ENCODE measurements around the gene PSMD2. TPM values are rescaled to one million over a fixed set of nuclear protein-coding genes. Genes with fewer than 3 reads are reported as not detected.

The PSMD2 gene
- total and polyA plus RNA-seq, 8 donors, result 73.0 to 239 (median 126) TPM

GRCh38 chr3:184323696-184324095, 24.7 kb downstream of the PSMD2 start:
- 83 to 90% (median 85%) methylated on average over 8 of the region's 8 CpGs for WGBS, 5 donors
- Histone ChIP-seq H3K27me3 (no peaks in the 10 kb centered on the region), H3K4me3 (no peak overlapping the region), H3K4me1 (peaks cover 27 to 38% (median 31%) of the 10 kb centered on the region in 4 donors), H3K9me3 (no peaks in the 10 kb centered on the region), H3K36me3 (peaks cover 85 to 96% (median 87%) of the 10 kb centered on the region in 4 donors), H3K27ac (peak overlapping the region in 2 of 5 donors; percentile 18 to 27)
- TF ChIP-seq POLR2AphosphoS5 (IDR thresholded peaks at IDR 0.05) (no peak), POLR2A (IDR thresholded peaks at IDR 0.05) (no peak), EP300 (IDR thresholded peaks at IDR 0.05) (no peak), CTCF (IDR thresholded peaks at IDR 0.05) (no peak)
- intact Hi-C loops (cut with DNase I; ENCODE audit: low total_unique reads), result no loop called here
- no peak for DNase-seq

- no peak for TF ChIP-seq POLR2AphosphoS5 (IDR thresholded peaks at IDR 0.05)
- no peak for TF ChIP-seq EP300 (IDR thresholded peaks at IDR 0.05)
- TF ChIP-seq POLR2A (IDR thresholded peaks at IDR 0.05), result no peak
- no peak for TF ChIP-seq CTCF (IDR thresholded peaks at IDR 0.05)
- H3K27ac ChIP-seq, result no peak overlapping the region
- H3K4me1 ChIP-seq, result peaks cover 13 to 23% (median 16%) of the 10 kb centered on the region in 4 donors
- WGBS, 5 donors, result 88 to 92% (median 90%) methylated on average over 13 of the region's 13 CpGs
- intact Hi-C loops (cut with DNase I; ENCODE audit: low total_unique reads), result no loop called here
- H3K36me3 ChIP-seq, result peaks cover 98 to 100% (median 100%) of the 10 kb centered on the region in 4 donors
- H3K27me3 ChIP-seq, result no peaks in the 10 kb centered on the region
- no peak for DNase-seq
- H3K4me3 ChIP-seq, result no peak overlapping the region
- H3K9me3 ChIP-seq, result no peaks in the 10 kb centered on the region
Measured at GRCh38 chr3:184325269-184325668, 26.2 kb downstream of the PSMD2 start.

DNA sequence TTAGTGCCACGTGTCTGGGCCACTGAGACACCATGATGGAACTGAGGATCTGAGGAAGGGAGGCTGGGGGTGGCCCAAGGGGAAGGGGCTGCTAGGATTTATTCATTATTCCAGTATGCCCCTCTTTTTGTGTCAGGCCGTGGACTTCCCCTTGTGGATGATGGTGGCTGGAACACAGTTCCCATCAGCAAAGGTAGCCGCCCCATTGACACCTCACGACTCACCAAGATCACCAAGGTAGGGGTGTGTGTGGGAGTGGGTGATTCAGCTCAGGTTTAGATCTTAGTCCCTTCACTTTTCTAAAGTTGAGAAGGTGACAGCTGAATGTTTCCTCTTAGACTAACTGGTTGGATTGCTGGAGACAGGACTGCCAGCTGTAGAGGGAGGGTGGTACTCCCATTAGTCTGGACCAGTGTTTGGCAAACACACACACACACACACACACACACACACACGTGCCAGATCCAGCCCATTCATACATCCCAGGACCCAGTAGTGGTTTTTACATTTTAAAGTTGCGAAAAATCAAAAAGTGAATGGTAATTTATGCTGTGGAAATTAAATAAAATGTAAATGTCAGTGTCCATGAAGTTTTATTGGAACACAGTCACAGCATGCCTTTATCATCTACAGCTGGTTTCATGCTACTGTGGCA, 26.8 kb downstream of the PSMD2 start:
- Histone ChIP-seq H3K27me3 (no peaks in the 10 kb centered on the region), H3K4me1 (peaks cover 8 to 17% (median 10%) of the 10 kb centered on the region in 4 donors), H3K9me3 (no peaks in the 10 kb centered on the region), H3K36me3 (peaks cover 97 to 100% (median 100%) of the 10 kb centered on the region in 4 donors), H3K27ac (no peak overlapping the region), H3K4me3 (no peak overlapping the region)
- 67 to 79% (median 71%) methylated on average over 6 of the region's 6 CpGs for WGBS, 5 donors
- DNase-seq, result no peak
- TF ChIP-seq POLR2A (IDR thresholded peaks at IDR 0.05) (no peak), CTCF (IDR thresholded peaks at IDR 0.05) (no peak), EP300 (IDR thresholded peaks at IDR 0.05) (no peak), POLR2AphosphoS5 (IDR thresholded peaks at IDR 0.05) (no peak)
- intact Hi-C loops (cut with DNase I; ENCODE audit: low total_unique reads), result no loop called here

GRCh38 chr3:184327171-184327570, 28.1 kb downstream of the PSMD2 start:
- intact Hi-C loops (cut with DNase I; ENCODE audit: low total_unique reads), result no loop called here
- peaks cover 0 to 17% (median 0%) of the 10 kb centered on the region in 4 donors for H3K4me1 ChIP-seq
- H3K27me3 ChIP-seq, result no peaks in the 10 kb centered on the region
- H3K4me3 ChIP-seq, result no peak overlapping the region
- 92 to 96% (median 94%) methylated on average over 21 of the region's 21 CpGs for WGBS, 5 donors
- H3K27ac ChIP-seq, result no peak overlapping the region
- TF ChIP-seq POLR2A (IDR thresholded peaks at IDR 0.05), result no peak
- TF ChIP-seq POLR2AphosphoS5 (IDR thresholded peaks at IDR 0.05), result no peak
- TF ChIP-seq CTCF (IDR thresholded peaks at IDR 0.05), result no peak
- no peak for TF ChIP-seq EP300 (IDR thresholded peaks at IDR 0.05)
- H3K36me3 ChIP-seq, result peaks cover 97 to 100% (median 100%) of the 10 kb centered on the region in 4 donors
- no peak for DNase-seq
- no peaks in the 10 kb centered on the region for H3K9me3 ChIP-seq

Measured in stomach (tissue), 9 donors.